GM18517 (cell line): ENCODE data around the gene CTSE.

Experiments used
- ATAC-seq: cut with Tn5 transposase; IDR thresholded peaks from one replicate; pipeline ENCODE4 v1.9.1; 2021; ENCODE audit warnings: mild to moderate bottlenecking, moderate library complexity; ENCODE audit not compliant: unreplicated experiment

The CTSE gene

GRCh38 chr1:205994346-205994745 lies 29.3 kb downstream of the CTSE start:
- ATAC-seq = no peak

- ATAC-seq = no peak
Measured at GRCh38 chr1:205993068-205993467, 30.6 kb downstream of the CTSE start.

- ATAC-seq = no peak
Measured at GRCh38 chr1:205992218-205992882, 31.3 kb downstream of the CTSE start.

- no peak for ATAC-seq
Measured at GRCh38 chr1:205991237-205991636, 32.5 kb downstream of the CTSE start.

- no peak for ATAC-seq
Measured at GRCh38 chr1:205990226-205990625, 33.5 kb downstream of the CTSE start.

- ATAC-seq = no peak
Measured at GRCh38 chr1:205989786-205990185, 33.9 kb downstream of the CTSE start.

GRCh38 chr1:205988585-205988995 lies 35.1 kb downstream of the CTSE start:
- ATAC-seq = no peak

GRCh38 chr1:205986861-205987260 lies 36.8 kb downstream of the CTSE start:
- ATAC-seq = no peak

GRCh38 chr1:205986292-205986691 lies 37.4 kb downstream of the CTSE start:
- no peak for ATAC-seq

GRCh38 chr1:205985330-205986005 lies 38.2 kb downstream of the CTSE start:
- ATAC-seq = no peak

GRCh38 chr1:205983925-205984725 lies 39.6 kb downstream of the CTSE start:
- no peak for ATAC-seq

- ATAC-seq = no peak
Measured at GRCh38 chr1:205981257-205981656, 42.4 kb downstream of the CTSE start.

GRCh38 chr1:205980237-205980870 lies 43.3 kb downstream of the CTSE start:
- no peak for ATAC-seq

GRCh38 chr1:205979301-205979700 lies 44.4 kb downstream of the CTSE start:
- ATAC-seq = no peak

GRCh38 chr1:205978676-205979075 lies 45.0 kb downstream of the CTSE start:
- no peak for ATAC-seq

- no peak for ATAC-seq
Measured at GRCh38 chr1:205977402-205978014, 46.2 kb downstream of the CTSE start.

- ATAC-seq = no peak
Measured at GRCh38 chr1:205976708-205977401, 46.8 kb downstream of the CTSE start.

- ATAC-seq = no peak
Measured at GRCh38 chr1:205976036-205976435, 47.7 kb downstream of the CTSE start.

- no peak for ATAC-seq
Measured at GRCh38 chr1:205975387-205975998, 48.2 kb downstream of the CTSE start.

GRCh38 chr1:205974712-205975111 lies 49.0 kb downstream of the CTSE start:
- ATAC-seq = no peak
